LHCN-M2 (cell line): ENCODE results near the gene CPLANE1. TPM values are rescaled to one million over a fixed set of nuclear protein-coding genes. Genes with fewer than 3 reads are reported as not detected.
"Not testable (repeated sequence)": the region's sequence is repeated elsewhere in the genome, so short reads cannot be mapped to it uniquely, and the experiment has no call there.

Source experiments
- DNase-seq: peaks from one replicate; pipeline ENCODE4 v3.0.0-alpha.2; 2012; ENCODE audit warnings: low read depth
- polyA plus RNA-seq: library from polyadenylated mRNA; unstranded; fragments of >200 nt; gene quantifications from one replicate; pipeline ENCODE4 v1.2.1, GENCODE V29; 2012; ENCODE audit warnings: missing spikeins
- total RNA-seq: library from RNA; depleted of rRNA; stranded (reverse); fragments of >200 nt; gene quantifications from 2 replicates; pipeline ENCODE4 v1.2.3, GENCODE V29; 2014; rRNA removed

The CPLANE1 gene
- total RNA-seq = 19.1 and 36.4 TPM in 2 replicates
- polyA plus RNA-seq = 6.6 TPM

DNA sequence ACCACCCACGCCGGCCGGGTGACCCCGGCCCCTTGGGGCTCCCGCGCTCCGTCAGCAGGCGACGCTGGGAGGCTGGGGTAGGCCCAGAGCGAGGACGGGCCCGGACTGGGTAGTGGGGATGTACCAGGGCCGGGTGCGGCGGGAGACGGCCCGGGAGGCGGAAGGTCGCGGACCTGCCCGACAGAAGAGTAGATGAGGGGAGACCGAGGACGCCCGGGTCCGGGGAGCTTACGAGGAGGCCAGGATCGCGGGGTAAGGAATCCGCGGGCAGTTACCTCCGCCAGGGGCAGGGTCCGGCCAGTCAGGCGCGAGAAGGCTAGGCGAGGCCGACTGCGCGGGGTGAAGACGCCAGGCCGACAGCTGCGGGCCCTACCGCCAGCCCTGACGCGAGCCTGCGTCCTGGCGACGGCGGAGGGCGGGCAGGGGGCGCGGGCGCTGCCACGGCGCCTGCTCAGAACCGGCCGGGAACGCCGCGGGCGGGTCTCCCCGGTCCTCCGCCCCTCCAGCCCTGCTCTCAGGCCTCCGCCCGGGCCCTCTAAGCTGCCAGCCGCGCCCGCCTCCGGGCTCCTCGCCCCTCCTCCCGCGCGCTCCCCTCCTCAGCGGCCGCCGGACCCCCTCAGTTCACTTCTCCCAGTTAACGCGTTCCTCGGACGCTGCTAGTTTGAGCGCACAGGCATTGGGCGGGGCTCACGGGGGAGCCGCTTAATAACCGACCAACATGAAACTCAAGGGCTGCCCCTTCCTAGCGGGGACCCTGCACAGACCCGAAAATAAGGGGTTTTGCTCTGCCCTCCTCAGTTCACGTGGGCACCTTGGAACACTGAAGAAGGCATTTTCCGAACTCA is at the start of gene CPLANE1:
CPLANE1 (minus strand) TSS at position 407 of the 845 bp plus-strand sequence. CDS start 1,678 bp downstream, outside the sequence.
- DNase-seq = peak; percentile 82

DNA sequence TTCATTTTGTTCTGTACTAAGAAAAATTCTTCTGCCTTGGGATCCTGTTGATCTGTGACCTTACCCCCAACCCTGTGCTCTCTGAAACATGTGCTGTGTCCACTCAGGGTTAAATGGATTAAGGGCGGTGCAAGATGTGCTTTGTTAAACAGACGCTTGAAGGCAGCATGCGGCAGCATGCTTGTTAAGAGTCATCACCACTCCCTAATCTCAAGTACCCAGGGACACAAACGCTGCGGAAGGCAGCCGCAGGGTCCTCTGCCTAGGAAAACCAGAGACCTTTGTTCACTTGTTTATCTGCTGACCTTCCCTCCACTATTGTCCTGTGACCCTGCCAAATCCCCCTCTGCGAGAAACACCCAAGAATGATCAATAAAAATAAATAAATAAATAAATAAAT is 47.1 kb upstream of the CPLANE1 start:
- not testable (repeated sequence) for DNase-seq

DNA sequence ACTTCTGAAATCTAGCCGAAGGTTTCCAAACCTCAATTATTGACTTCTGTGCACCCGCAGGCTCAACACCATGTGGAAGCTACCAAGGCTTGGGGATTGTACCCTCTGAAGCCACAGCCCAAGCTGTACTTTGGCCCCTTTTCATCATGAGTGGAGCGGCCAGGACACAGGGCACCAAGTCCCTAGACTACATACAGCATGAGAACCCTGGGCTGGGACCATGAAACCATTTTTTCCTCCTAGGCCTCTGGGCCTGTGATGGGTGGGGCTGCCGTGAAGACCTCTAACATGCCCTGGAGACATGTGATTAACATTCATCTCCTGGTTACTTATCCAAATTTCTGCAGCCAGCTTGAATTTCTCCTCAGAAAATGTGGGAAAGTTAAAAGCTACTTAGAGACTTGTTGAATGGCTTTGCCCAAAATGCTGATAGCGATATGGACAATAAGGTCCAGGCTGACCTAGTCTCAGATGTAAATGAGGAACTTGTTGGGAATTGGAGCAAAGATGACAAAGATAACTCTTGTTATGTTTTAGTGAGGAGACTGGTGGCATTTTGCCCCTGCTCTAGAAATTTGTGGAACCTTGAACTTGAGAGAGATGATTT is 34.1 kb upstream of the CPLANE1 start:
- no peak for DNase-seq

DNA sequence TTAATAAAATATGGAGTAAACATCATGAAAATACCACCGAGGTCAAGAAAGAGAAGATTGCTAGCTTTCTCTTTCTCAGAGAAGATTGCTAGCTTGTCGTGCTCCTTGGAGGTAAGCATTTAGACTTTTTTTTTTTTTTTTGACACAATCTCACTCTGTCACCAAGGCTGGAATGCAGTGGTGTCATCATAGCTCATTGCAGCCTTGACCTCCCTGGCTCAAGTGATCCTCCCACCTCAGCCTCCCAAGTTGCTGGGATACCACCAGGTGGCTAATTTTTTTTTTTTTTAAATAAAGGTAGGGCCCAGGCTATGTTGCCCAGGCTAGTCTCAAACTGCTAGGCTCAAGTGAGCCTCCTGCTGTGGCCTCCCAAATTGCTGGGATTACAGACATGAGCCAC is 26.3 kb upstream of the CPLANE1 start:
- DNase-seq = no peak

DNA sequence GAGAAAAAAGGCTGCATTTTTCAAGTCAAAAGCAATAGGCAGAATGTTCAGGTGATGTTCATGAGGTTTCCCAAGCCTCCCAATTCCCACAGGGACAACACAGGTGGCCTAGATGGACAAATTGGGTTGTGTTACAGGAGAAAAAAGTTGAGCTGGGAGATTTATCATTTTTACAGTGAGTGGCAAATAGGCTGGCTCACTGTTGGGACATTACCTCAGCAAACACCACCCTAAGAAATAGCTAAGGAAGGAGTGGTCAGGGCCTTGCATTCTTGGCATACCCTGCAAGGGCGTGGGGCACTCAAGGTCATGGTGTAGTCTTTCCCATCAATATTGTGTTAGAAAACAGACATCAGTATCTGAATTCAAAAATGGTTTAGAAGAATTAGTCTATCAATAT is 23.3 kb upstream of the CPLANE1 start:
- DNase-seq = peak; percentile 79

DNA sequence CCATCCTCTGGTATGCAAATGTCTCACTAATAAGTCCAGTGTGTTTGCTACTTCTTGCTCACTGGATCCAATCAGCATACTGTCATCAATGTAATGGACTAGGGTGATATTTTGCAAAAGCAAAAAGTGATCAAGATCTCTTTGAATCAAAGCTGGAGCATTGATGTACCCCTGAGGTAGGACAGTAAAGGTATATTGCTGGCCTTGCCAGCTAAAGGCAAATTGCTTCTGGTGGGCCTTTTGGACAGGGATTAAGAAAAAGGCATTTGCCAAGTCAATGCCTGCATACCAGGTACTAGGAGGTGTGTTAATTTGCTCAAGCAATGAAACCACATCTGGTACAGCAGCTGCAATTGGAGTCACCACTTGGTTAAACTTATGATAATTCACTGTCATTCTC is 18.9 kb upstream of the CPLANE1 start:
- DNase-seq = not testable (repeated sequence)

DNA sequence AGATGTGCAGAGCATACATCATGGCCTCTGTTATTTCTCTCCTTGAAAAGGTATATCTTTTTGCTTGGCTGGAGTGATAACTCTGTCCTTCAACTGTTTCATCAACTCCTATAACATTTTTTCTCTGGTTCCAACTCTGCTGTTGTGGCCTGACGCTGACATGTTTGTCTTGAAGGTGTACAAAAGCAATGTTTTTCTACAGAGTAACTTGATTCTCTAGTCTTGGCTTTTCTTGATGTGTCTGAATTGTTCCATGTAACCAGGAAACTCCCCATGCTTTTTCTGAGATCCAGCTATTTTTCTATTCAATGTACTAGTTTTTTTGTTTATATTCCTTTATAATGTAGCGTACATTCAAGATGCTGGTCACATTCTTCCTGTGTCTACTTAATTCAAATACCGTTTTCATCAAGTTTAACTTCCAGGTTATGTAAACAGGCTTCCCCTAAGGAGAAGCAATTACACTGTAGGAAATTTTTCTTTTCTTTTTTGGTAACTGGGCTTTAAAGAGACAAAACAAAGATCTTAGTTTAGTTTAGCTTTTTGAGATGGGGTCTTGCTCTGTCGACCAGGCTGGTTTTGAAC is 6.7 kb upstream of the CPLANE1 start:
- DNase-seq = no peak

DNA sequence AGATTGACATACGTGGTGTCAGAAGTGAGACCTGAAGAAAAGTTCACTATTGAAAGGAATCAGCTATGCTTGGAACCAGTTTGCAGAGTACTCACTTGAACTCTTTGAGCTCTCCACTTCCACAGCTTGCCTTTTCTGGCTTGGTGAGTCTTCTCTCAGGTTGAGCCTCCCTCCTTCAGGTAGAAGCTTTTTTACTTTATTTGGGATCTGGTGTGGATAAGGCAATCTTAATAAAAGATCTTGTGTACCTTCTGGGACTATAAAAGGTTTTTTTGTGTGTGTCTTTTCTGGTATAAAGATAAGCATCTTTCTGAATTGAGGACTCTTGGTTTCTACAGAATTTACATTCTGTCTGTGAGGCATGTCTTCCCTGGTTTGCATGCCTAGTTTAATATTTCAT is 5.4 kb upstream of the CPLANE1 start:
- no peak for DNase-seq

DNA sequence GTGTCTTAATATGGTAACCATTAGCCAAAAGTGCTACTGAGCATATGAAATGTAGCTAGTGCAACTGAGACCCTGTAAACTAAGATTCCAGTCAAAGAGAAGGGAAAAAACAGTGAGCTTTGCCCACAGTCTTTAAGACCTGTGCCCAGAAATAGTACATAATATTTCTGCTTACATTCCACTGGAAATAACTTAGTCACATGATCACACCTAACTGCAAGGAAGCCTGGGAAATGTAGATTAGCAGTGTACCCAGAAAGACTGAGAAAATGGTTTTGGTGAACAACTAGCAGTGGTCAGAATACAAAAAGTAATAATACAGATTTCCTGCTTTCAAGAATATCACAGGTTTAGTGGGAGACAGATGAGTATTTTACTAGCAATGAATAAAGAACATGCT is 2.5 kb upstream of the CPLANE1 start:
- DNase-seq = no peak

DNA sequence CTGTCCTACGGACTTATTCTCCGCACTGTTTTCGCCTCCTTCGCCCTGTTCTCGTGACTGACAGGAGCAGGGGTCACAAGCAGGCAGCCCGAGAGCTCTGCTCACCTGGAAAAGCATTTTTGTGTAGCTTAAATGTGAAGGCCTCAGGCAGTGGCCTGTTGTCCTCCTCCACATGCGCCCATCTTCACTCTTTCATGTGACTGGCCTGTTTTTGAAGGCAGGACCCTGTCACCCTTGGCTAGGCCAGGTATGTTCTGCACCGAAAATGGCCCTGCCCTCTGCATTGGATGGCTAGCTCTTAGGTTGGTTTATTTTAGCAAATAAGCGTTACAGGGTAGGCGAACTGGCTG is 614 bp upstream of the CPLANE1 start:
- no peak for DNase-seq

DNA sequence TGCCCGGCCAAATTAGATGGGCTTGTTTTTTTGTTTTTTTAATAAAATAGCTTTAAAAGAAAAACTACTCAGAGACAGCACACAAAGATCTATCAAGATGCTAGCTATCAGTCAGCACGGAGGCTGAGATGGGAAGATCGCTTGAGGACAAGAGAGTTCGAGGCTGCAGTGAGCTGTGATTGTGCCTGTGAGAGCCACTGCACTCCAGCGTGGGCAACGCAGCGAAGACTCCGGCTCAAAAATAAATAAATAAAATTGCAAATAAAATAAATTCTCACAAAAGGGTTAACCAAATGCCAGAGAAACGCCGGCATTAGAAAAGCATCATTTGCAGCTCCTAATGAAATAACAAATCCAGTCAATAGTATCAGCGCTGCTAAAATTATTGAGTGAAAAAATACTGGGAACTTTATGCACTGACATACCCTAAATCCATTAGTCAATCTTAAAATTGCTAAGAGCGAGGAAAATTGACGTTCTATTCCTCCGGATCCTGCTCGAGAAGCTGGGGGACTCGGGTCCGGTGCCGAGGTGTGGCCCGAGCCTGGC is 681 bp downstream of the CPLANE1 start:
- DNase-seq = peak; percentile 43

DNA sequence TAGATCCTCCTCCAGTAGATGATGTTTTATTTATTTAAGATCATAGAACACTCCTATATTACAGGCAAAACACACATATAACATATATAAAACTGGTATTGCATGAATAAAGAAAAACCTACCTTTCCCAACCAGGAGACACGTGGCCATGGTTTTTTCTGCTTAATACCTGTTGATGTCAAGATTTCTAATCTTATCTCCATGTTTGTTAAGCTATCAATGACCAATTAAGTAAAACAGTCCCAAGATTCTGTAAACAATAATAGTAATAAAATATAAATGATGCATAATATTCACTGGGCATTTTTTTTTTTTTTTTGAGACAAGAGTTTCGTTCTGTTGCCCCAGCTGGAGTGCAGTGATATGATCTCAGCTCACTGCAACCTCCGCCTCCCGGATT is 1.7 kb downstream of the CPLANE1 start:
- DNase-seq = no peak

DNA sequence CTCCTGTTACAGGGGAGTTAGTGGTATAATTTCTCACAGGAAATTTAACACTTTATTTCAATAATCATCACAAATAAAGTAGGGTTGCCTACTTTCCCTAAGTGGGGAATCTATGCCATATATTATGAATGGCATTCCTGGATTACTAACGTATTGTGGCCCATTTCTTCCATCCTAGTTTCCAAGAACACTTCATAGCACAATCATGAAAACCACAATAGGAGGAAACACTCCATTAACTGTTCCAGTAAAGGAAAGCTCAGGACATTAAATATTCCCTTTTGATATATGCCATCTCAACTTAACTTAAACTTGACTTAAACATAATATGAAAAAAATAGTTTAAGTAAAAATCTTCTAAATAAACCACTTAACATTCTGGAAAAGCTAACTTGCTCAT is 2.1 kb downstream of the CPLANE1 start:
- no peak for DNase-seq

DNA sequence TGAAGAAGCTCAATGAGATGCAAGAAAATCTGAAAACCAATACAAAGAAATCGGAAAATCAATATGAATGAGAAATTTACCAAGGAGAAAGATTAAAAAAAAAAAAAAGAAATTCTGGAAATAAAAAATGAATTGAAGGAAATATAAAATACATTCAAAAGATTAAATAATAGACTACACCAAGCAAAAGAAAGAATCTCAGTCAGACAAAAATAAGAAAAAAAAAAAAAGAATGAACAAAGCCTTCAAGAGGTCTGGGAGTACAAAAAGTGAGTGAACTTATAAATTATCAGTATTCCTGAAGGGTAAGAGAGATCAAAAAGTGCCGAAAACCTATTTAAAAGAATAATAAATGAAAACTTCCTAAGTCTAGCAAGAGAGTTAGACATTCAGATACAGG is 14.9 kb downstream of the CPLANE1 start:
- no peak for DNase-seq

DNA sequence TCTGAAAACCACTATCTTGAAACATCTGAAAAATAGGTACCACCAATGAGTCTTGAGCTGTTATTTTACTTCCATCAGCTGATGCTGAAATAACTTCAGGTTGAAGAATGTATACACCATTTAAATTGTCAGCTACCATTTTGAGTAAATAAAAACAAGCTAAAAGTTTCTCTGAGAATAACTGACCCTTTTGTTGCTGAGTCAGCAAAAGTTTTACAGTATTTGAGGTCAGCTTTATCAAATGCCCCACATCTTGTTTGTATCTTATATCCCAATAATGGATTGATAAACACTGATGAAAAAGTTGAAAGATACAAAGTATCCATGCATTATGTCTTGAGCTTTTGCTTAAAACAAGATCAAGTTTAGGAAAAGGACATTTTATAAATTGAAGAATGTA is 22.8 kb downstream of the CPLANE1 start:
- no peak for DNase-seq

DNA sequence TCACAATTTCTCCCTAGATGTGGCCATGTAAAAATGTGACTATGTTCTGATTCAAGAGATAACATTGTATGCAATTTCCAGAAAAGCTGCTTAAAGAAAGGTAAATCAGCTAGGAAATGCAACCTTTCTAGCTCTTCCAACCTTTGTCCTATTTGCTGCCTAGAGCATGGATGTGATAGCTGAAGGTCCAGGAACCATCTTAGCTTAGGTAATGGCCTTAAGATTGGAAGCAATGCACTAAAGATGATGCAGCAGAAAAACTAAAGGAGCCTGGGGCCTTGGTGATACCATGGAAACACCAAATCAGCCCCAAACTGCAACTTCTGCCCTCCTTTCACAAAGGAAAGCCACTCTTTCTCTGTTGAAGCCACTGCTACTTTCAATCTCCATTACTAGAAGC is 27.0 kb downstream of the CPLANE1 start:
- no peak for DNase-seq

DNA sequence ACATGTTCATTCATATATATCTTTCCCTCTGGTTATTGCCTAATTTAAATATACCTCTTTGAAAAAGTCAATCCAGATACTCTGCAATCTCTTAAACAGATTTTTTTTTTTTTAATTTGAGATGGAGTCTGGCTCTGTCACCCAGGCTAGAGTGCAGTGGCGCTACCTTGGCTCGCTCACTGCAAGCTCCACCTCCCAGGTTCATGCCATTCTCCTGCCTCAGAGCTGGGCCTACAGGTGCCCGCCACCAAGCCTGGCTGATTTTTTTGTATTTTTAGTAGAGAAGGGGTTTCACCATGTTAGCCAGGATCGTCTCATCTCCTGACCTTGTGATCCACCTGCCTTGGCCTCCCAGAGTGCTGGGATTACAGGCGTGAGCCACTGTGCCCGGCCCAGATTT is 28.8 kb downstream of the CPLANE1 start:
- DNase-seq = not testable (repeated sequence)

DNA sequence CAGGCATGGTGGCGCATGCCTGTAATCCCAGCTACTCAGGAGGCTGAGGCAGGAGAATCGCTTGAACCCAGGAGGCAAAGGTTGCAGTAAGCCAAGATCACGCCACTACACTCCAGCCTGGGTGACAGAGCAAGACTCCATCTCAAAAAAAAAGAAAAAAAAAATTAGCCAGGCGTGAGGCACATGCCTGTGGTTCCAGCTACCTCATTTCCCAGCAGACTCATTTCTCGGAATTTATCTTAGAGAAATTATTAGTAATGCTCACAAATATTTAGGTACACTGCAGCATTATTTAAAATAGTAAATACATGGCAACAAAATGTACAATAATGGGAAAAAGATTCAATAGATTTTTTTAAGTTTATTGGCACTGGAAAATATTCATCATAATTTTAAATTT is 29.8 kb downstream of the CPLANE1 start:
- DNase-seq = peak; percentile 52

DNA sequence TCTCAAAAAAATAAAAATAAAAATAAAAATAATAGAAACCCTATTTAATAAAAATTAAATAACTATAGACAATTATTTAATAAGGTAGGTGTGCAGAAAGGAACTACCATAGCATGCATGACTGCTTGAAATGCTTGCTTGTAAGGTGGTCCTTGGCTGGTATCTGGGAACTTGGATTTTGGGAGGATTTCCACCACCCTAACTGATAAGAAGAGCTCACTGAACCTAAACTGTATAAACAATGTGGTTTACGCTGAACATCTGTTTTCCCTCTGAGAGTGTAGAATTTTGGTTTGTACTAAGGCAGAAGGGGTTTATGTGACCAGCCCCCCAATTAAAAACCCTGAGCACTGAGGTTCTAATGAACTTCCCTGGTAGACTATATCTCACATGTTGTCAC is 31.2 kb downstream of the CPLANE1 start:
- DNase-seq = no peak

DNA sequence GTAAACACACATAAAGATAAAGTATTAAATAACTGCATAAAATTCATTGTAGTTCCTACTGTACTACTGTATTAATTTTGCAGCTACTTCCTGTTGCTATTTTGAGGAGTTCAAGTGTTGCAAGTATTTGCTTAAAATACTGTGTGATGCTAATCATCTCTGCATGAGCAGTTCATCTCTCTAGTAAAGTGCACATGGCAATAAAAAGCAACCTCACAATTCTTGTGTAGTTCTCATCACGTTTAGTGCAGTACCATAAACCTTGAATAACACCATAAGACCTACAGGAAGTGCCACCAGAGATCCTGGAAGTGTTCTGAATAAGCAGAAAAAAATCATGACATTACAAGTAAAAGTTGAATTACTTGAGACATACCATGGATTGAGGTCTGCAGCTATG is 34.6 kb downstream of the CPLANE1 start:
- DNase-seq = no peak

DNA sequence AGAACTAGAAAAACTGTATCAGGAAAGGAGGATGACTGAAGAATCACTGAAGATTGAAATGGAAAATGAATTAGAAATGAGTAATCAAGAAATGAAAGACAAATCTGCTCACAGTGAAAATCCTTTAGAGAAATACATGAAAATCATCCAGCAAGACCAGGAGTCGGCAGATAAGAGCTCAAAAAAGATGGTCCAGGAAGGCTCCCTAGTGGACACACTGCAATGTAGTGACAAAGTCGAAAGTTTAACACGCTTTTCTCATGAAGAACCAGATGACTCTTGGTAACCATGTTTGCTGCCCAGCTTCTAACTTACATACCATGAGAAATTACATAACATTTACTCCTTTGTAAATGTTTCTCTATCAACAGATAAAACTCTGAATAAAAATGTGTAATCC is 37.1 kb downstream of the CPLANE1 start:
- no peak for DNase-seq

DNA sequence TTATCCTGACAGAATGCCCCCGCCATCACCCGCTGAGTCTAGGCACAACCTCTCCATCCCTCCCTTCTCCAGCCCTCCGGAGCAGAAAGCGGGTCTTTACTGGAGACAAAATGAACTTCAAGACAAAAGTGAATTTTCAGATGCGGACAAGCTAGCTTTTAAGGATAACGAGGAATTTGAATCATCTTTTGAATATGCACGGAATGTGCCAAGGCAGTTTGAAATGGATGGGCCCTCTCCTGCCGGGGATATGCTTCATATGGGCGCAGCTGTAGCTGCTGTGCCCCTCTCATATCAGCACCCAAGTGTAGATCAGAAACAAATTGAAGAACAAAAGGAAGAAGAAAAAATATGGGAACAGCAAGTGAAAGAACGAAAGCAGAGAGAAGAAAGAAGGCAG is 37.5 kb downstream of the CPLANE1 start:
- DNase-seq = no peak
